ENCODE results near the gene ARHGAP1.

The ARHGAP1 gene

DNA sequence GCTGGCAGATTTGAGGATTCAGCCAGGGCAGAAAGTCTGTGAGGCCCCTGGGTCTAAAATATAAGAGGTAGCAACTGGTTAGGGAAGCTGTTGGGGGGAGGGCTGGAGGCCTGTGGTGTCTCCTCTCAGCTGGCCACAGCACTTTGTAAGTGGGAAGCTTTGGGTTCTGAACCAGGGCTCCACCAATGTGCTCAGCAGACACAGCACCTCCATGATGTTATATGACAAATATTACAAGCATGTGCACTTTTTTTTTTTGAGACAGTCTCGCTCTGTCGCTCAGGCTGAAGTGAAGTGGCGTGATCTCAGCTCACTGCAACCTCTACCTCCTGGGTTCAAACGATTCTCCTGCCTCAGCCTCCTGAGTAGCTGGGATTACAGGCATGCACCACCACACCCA is 8.0 kb downstream of the ARHGAP1 start:
- DNase-seq: no peak

DNA sequence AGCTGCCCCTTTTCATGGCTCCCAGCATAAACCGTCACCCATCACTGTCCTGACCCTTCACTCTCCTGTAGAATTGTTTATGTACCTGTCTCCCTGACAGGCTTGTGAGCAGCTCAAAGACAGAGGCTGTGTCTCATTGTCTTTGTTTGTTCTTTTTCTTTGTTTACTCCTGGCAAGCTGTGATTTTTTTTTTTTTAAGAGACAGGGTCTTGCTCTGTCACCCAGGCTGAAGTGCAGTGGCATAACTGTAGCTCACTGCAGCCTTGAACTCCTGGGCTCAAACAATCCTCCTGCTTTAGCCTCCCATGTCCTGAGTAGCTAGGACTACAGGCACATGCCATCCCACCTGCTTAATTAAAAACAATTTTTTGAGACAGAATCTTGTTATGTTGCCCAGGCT is 9.7 kb downstream of the ARHGAP1 start:
- DNase-seq: no peak

DNA sequence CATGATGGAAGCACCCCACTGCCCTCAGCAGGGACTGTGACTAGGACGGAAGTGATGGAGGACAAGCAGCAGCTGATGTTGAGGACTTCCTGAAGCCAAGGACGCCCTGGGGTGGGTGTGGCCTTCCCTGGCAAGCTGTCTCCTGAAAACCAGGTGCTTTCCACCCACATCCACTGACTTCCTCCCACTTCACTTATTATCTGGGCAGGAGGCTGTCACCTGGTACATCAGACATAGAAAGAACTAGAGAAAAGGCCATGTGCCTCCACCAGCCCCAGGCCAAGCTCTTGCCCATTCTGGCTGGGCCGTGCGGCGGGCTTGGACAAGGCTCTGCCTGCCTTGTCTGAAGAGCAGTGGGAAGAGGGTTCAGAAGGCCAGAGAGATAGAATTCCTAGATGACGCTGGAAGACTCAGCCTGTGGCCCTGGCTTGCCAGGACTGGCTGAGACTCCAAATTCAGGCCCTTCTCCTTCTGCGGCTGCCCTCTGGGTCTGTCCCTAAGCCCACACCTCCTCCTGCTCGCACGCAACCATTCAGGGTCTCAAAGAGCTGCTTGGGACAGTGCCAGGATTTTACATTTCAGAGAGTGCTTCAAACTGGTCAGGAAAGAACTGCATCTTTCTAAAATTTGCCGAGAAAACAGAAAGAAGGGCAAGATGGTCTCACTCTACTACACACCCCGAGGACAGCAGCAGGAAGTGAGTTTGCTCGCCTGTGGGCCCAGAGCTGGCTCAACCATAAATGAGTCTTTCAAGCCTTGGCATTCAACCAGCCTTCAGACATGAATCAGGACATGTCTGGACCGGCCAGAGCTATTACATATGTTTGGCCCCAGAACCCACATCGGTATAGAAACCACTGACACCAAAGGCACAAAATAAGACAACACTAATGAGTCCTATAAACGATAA is 13.3 kb downstream of the ARHGAP1 start:
- DNase-seq: no peak

DNA sequence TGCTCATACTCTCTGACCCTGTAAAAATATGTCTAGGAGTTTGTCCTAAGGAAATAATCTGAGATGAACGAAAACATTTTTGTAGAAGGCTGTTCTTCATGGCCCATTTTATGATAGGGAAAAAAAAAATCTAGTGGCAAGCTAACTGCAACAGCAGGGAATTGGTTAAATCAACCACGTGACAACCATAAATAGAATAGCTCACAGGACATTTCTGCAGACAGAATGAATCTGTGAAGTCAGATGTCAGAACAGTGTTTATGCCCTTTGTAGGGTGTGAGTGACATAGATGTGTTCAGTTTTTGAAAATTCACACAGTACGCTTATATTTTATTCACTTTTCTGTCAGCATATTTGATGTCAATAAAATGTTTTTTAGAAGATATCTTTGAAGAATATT is 16.1 kb downstream of the ARHGAP1 start:
- DNase-seq: no peak

DNA sequence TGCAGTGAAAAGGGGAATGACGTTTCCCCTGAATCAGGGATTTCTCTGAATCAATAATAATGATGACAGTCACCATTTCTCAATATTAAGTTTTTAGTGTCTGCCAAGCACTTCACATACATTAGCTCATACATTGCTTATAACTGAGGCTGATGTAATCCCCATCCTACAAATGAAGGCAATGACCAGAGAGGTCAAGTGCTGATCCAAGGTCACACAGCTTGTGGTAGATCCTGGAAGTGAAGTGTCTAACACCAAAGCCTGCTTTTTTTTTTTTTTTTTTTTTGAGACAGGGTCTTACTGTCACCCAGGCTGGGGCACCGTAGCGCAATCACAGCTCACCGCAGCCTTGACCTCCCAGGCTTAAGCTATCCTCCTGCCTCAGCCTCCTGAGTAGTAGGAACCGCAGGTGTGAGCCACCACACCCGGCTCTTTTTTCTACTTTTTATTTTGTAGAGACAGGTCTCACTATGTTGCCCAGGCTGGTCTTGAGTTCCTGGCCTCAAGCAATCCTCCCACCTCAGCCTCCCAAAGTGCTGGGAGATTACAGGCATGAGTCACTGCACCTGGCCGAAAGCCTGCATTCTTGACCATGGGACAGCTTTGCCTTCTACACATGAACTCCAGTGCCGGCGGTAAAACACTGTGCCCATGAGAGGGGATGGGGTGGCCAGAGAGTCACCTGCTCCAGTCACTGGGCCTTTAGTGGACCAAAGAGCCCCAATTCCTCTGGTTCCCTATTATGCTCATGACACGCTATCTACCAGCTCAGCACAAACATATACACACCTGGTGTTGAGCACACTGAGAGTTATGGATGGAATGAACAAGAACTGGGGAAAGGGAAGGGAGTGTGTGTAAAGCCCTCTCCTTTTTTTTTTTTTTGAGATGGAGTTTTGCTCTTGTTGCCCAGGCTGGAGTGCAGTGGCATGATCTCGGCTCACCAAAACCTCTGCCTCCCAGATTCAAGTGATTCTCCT is 17.4 kb downstream of the ARHGAP1 start:
- DNase-seq: no peak

DNA sequence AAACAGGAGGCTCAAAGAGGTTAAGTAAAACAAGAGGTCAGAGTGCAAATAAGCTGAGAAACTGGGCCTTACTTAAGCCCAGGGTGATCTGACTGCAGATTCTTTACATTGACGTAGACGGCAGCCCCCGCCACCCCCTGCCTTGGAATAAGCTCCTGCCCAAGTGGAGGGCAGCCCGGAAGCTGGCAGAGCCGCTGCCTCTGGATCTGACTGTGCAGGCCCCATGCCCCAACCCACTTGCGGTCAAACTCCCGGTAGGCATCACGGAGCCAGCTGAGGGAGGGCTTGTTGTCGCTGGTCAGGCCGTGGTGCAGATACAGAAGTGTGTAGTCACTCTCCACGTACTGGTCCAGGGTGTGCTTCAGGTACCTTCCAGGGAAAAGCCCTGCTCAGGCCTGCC is 18.6 kb downstream of the ARHGAP1 start:
- no peak for DNase-seq

DNA sequence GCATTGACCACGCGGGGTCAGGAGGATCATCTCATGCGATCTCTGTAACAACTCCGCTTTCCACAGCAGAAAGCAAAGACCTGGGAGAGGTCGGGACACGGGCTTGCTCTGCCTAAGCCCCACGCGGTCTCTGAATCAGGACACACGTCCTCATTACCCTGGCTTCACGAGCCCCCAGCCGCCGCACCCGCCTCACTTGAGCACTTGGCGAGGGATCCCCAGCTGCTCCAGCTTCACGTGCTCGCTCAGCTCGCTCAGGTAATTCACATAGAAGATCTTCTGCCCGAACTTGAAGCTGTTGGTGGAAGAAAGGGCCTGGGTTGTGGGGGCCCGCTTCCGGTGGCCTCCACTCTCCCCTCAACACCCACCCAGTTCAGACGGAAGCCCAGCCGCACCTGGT is 19.6 kb downstream of the ARHGAP1 start:
- DNase-seq: no peak

DNA sequence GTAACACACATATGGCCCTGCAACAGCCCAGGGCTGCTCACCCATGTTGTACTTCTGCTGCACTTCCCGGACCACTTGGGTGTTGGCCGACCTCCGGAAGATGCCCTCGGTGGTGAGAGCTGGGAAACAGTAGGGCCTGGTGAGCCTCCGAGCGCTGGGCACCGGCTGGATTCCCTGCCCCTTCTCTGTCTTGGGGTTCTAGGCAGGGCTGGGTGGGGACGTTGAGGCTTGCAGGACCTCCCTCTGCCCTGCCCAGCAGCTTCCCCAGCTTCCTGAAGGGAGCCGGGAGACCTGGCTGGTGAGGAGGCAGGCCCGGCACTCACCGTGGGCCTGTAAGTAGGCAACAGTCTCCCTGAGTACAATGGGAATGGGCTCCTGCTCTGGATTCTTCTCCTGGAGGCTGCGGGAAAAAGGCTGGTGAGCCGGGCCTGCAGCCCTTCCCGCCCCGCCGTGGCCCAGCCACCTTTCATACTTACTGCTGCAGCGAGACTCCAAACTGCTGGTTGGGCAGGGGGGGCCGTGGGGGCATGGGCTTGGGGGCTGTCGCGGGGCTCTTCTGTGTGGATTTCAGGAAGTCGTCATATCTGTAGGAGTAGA is 20.2 kb downstream of the ARHGAP1 start:
- DNase-seq: no peak

DNA sequence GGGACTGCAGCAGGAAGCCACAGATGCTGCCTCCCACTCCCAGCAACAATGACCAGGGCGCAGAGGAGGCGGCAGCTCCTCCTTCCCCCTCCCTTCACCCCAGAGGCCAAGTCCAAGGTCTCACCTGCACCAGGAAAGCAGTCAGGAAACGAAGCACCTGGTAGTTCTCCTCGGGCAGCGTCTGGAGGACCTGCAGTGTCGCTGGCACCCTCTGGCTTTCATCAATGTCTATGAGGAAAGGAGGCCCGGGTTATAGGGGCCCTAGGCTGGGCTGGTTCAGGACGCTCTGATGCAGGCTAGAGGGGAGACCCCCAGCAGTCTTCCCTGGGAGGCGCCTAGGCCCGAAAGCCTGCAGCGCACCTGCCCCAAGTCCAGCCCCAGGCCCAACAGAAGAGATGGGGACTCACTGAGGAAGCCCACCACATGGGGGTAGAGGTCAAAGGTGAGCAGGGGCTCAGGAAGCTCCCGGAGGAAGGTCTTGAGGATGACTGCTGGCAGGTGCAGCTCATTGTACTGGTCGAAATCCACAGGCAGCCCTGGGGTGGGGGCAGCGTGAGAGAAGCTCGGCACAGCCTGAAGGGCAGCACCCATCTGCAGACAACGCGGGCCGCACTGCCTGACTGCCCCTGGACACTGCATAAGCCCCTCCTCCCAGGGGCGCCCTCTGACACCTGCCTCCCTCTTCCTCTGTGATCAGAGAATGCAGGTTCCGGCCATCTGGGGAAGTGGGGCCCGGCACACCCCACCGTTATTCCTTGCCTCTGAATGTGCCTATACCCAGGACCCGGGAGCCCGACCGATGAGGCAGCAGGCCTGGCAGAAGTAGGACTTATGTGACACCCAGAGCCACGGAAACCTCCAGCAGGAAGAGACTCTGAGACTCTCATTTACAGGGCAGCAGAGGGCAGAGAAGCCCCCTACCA is 20.9 kb downstream of the ARHGAP1 start:
- DNase-seq: no peak

DNA sequence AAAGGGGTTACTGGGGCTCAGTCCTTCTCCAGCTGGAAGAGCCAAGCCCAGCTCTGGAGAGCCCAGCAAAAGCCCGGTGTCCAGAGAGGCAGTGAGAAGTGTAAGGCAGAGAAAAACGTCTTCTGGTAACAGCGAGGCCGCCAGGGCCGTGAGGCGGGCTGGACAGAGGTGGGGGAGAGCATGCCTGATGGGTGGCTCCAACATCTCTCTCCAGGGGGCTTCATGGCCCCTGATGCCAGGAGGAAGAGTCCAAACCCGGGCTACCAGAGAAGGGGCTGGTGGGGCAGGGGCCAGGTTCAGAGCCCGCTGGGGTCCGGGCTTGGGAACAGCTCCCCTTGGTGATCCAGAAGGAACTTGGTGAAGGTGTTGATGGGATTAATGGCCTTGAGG is 21.7 kb downstream of the ARHGAP1 start:
- DNase-seq: no peak

DNA sequence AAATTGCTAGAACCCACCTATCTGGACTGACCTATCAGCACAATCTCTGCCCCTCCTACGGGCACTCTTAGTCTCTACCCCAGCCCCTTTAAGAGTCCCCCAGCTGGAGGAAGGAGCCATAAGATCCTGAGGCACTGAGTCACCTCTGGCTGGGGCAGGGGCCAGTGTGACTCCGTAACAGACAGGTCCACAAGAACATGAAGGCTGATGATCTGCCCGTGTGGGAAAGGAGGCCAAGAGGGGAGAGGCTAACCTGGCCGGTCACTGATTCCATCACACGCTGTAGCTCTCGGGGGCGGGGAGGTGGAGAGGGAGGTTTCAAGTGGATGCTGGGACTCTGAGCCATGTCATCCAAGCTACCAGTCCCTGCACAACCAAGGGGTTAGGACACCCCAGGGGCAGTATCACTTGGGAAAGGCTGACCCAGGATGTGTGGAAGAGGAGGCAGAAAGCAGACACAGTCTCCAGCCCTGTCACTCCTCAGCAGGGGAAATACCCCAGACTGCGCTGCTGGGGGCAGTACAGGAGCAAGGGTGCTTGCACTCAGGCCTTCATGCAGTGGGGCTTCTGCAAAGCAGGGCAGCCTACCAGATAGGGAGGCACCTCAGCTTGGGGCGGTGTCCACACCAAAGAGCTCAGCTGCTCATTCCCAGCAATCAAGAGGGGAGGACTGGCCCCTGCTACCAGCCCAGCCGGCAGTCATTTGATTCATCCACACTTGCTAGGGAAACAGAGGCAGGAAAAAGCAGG is 22.3 kb downstream of the ARHGAP1 start:
- no peak for DNase-seq

DNA sequence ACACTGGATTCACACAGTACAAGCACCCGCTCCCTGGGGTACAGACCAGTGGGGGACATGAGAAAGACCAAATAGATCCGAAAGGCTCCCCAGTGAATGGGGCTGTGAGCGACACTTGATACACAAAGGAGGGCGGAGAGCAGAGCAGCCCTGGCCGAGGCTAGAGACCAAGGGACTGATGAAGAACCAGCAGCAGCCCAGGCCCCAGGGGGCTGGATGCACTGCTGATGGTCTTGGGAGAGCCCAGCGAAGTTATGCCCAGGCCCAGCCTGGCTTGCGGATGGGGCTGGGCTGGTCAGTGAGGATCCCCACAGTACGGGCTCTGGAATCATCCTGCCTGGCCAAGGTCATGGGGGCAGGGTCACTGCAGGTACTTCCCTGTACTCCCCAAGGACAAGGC is 23.2 kb downstream of the ARHGAP1 start:
- DNase-seq: no peak

DNA sequence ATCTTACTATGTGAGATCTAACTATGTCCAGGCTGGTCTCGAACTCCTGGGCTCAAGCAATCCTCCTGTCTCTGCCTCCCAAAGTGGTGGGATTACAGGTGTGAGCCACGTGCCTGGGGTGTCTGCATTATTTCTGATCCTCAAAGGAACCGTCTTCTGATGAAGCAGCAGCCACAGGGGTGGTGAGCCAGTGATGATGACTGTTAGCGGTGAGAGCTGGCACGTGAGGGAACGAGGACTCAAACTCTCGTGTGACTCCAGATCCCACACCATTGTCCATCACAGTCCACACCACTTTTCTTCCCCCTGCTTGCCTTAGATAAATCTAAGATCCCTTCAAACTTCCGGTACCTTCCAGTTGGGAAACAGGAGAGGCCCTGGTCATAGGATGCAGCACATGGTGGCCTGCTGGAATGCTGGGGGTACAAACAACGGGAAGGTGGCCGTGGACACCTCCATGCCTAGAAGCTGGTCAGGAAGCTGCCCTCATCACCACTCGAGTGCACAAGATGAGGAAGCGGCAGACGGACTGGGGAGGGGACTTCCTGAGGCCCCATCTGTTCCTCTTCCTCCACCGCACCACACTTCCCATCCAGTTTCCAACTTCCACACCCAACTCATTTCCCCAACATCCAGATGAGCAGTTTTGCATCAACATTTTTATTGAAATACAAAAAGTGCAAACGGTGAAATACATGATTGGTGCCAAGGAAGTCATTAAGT is 23.8 kb downstream of the ARHGAP1 start:
- peak; percentile 12 to 46 for DNase-seq

DNA sequence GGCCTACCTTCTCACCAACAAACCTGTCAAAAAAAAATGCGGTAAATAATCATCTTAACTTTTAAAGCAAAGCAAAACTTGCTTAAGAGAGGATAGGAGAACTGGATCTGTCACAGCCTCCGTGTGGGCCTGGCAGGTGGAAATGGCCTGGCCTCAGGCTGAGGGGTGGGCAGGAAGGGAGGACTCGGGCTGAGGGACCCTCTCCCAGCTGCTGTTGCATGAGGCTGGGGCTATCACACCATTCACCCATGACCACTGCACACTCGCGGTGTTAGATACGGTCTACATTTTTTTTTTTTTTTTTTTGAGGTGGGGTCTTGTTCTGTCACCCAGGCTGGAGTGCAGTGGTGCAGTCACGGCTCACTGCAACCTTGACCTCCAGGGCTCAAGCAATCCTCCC is 24.5 kb downstream of the ARHGAP1 start:
- no peak for DNase-seq

DNA sequence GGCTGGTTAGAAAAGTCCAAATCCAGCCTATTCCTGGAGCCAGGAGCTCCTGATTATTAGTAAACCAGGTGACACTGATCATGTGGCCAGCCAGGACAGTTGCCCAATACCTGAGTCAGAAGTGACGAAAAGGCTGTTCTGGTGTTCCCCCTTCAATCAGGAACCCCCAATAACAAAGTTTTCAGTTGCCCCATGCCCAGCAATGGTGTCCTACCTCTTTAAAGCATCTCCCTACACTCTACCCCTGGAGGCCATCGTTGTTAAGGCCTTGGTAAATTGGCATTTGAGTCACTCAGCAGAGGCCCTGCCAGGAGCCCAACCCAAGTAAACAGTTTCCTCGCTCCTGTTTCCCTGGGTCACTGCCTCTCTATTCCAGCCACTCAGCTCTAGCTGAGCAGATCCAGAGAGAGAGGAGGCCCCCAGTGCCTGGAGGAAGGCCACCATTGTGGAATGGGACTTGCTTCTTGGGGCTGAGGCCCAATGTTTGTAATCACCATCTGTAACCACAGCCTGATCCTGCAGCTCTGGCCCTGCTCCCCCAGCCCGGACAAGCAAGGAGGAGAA is 25.0 kb downstream of the ARHGAP1 start:
- DNase-seq: peak in 1 of 2 donors; percentile 36

DNA sequence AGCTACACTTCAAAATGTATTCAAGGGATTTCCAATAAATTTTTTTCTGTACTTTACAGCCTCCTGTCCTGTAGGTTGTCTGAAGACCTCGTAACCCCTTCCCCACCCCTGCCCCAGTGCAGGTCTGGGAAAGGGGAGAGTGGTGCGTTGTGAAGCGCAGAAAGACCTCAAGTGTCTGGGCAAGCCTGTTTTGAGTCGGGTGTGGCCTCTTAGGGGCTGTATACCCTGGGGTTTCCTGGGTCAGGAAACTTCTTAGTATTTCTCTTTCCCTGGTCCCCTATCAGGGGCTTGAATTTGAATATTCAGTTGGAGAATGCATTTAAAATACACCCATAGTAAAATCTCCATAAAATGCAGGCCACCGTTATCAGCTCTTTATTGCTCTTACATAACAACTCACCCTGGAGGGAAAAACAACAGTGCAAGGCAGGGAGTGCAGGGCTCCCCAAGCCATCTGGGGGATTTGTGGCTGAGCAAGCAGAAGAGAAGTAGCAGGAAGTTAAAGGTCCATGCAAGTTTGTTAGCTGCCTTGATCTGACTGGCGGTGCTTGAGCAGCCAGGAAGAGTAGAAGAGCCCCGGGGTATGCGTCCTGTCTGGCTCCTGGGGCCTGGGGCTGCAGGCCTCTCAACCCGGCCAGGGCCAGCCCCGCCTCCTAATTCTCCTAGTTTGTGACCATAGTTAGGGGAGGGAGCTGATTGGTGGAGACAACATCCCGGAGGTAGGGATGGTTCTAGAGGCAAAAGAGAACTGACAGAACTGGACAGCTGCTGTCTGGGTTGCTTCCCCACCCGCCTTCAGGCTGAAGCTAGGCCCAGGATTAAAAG is 25.7 kb downstream of the ARHGAP1 start:
- peak; percentile 5 to 30 for DNase-seq

DNA sequence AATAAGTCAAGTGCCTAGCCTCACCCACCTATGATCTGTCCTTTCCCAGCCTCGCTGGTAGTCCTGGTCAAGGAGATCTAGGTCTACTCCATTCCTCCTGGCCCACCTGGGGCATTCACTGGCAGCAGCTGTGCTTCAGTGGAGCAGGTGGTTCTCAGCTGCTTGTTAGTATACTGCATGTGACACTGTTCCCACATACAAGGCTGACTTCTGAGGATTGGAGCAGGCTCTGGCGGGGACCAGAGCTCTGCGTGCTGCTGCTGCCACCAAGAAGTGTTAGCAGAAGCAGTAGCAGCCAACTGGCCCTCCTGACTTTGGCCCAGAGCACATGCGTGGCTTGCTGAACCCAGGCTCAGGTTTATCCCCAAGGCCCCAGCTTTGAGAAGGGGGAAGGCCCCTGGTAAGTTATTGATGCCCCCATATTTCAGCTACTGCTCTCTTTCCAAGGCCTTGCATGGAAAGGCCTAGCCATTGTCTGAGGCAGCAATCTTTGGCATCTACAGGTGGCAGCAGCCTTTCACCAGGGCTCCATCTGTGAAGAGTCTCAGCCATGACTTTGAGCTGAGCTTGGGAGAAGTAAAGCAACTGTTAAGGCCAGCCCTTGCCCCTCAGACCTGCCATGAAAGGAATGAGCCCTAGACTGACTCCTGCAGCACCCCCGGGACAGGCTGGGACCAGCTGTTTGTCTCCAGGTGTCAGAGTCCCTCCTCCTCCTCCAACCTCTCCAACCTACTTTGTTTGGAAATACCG is 26.5 kb downstream of the ARHGAP1 start:
- no peak for DNase-seq

DNA sequence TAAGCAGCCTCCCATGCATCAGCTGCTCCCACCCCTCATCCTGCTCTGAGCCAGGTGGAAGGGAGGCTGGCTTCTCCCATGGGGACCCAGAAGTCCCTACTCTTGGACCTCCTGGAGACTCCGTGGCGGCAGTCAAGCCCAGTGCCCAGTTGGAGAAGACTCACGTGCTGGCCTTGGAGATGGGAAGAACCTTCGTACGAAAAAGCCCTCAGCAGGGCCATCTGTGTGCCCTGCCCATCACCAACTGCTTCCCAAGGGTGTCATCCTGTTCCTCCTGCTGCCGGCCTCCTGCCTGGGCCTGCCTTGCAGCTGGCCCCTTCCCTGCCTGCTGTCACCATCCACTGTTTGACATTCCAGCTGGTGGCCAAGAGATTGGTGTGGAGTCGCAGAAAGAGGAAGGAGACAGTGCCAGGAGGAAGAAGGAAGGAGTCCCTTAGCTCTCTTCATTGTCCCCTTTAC is 28.0 kb downstream of the ARHGAP1 start:
- DNase-seq: no peak

DNA sequence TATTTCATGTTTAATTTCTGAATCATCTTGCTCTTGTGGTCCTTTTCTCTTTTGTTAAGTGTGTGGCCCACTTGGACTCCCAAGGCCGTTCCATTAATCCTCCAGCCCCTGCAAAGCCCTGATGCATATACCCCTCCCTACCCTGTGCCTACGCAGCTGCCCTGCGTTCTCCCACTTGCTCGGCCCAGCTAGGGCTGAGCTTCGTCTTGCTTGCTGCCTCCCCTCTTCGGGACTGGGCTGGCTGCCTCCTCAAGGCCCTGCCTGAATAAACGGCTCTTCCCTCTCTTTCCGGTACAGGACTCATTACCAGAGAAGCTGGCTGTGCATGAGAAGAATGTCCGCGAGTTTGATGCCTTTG is 28.5 kb downstream of the ARHGAP1 start:
- DNase-seq: no peak
